GM13977 (cell line): ENCODE measurements around the gene ZNF493.

Experiments
- DNase-seq: peaks from one replicate; pipeline ENCODE4 v3.0.0; 2012; ENCODE audit warnings: low spot score
- in situ Hi-C: fragments of 300-500 bp; cut with MboI; formaldehyde crosslinking; loops from one replicate; pipeline ENCODE4 v1.12.0; 2022; ENCODE audit warnings: low sequenced_read_pairs, low pct_unique_long_range_greater_than_20kb, mixed read lengths, inconsistent platforms; ENCODE audit not compliant: unreplicated experiment
- TF ChIP-seq, protein P1 (sequence below): IDR thresholded peaks from 2 replicates; pipeline ENCODE4 v1.5.1; 2012; ENCODE audit warnings: mild to moderate bottlenecking, control low read depth; ENCODE audit not compliant: insufficient read depth; ENCODE audit errors: extremely low read depth, missing control alignments

Gene ZNF493

DNA sequence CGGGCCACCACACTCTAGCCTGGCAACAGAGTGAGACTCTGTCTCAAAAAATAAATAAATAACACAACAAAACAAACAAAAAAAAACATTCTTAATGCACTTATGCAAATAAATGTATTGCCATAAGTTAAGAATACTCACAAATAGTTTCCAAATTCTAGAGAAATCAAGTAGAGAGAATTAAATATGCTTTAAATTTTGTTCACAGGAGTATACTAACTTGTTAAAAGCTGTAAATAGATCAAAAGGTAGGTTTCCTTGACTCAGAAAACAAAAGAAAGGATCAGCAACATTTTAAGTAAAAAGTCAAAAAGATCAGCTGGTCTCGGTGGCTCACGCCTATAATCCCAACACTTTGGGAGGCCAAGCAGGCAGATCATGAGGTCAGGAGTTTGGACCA is 58.0 kb downstream of the ZNF493 start:
- in situ Hi-C loops, result no loop called here
- TF ChIP-seq, protein P1, sequence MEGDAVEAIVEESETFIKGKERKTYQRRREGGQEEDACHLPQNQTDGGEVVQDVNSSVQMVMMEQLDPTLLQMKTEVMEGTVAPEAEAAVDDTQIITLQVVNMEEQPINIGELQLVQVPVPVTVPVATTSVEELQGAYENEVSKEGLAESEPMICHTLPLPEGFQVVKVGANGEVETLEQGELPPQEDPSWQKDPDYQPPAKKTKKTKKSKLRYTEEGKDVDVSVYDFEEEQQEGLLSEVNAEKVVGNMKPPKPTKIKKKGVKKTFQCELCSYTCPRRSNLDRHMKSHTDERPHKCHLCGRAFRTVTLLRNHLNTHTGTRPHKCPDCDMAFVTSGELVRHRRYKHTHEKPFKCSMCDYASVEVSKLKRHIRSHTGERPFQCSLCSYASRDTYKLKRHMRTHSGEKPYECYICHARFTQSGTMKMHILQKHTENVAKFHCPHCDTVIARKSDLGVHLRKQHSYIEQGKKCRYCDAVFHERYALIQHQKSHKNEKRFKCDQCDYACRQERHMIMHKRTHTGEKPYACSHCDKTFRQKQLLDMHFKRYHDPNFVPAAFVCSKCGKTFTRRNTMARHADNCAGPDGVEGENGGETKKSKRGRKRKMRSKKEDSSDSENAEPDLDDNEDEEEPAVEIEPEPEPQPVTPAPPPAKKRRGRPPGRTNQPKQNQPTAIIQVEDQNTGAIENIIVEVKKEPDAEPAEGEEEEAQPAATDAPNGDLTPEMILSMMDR, result no peak
- DNase-seq, result no peak

DNA sequence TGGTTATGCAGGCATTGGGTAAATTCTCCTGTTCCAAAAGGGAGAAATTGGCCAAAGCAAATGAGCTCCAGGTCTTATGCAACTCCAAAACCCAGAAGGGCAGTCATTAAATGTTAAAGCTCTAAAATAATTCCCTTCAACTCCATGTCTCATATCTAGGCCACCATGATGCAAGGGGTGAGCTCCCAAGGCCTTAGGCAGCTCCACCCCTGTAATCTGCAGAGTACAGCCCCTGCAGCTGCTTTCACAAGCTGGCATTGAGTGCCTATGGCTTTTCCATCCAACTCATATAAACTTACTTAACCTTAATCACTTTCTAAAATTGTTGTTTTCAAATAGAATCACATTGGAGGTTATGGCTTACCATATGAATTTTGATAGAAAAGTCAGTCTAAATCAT is 63.8 kb downstream of the ZNF493 start:
- TF ChIP-seq, protein P1, result no peak
- in situ Hi-C loops, result no loop called here
- no peak for DNase-seq

DNA sequence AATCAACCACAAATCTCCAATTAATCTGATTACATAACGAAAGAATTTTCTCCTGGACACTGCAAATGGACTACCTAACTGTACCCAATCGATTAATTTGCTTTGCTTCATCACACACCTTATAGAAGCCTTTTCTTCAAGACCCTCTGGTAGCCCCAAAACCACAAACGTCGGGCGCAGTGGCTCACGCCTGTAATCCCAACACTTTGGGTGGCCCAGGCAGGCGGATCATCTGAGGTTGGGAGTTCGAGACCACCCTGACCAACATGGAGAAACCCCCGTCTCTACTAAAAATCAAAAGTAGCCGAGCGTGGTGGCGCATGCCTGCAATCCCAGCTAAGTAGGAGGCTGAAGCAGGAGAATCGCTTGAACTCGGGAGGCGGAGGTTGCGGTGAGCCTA is 65.6 kb downstream of the ZNF493 start:
- in situ Hi-C loops, result no loop called here
- TF ChIP-seq, protein P1, result no peak
- no peak for DNase-seq

DNA sequence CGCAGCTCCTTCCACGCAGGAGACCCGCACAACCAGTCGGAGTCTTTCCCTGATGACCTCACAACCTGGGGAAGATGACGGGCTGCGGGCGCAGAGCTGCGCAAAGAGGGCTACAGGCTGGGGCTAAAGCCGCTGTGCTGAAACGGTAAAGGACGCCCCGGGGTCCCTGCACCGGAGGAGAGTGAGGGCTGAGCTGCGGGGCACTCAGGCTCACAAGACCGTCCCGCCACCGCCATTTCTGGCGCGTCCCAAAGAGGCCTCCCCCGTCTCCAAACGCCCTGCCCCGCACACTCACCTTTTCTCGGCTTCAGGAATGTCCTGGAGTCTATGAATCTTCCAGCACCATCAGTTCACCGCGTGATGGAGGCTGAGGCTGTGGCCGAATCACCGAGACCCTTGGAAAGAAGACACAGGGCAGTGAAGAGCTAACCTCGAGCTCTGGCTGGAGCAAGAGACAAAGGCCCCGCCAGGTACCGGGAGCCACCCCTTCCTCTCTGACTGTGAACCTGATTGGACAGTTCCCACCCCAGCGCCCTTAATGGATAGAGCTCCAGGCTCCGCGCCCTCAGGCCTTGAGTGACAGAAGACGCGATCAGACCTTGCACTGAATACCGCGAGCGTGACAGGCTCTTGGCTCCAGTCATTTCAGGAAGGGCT is 66.6 kb downstream of the ZNF493 start:
- peak; percentile 45 for DNase-seq
- TF ChIP-seq, protein P1, result no peak

DNA sequence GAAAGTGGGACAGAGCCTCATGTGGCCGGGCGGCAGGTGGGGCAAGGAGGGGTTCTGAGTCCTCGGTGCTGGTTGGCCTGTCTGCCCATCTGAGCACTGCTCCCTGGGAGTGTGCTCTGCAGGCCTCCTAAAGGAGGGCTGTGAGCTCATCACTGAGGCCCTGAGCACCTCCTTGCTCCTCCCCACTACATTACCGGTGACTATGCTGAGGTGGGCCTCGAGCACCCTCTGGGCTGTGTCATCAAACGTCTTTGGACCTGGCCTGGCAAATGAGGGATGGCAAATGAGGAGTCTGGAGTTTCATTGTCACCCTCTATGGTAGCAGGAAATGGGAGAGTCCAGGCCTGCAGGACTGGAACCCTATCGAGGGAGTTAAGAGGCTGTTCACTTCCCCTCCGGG is 69.7 kb downstream of the ZNF493 start:
- TF ChIP-seq, protein P1, result no peak
- DNase-seq, result no peak
- in situ Hi-C loops, result no loop called here

More for the DNA sequence above, 66.6 kb downstream of the ZNF493 start:
- in situ Hi-C loops, result no loop called here

DNA sequence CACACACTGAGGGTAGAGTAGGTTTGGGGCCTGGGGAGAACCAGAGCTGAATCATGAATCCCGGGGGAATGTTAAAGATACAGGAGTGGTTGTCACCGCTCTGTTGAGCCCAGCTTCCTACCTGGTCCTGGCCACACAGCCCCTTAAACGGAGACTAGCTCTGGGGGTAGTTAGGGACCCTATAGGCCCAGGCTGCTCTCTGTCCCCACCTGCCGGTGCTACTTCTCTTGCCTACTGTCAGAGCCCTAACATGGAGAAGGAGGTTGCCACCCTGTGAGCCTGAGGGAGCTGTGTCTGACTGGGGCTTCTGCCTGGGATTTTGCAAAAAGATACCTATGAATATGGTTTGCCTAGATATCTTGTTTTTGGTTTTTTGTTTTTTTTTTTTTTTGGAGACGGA is 71.9 kb downstream of the ZNF493 start:
- in situ Hi-C loops, result no loop called here
- peak; percentile 3 for DNase-seq
- TF ChIP-seq, protein P1, result no peak

DNA sequence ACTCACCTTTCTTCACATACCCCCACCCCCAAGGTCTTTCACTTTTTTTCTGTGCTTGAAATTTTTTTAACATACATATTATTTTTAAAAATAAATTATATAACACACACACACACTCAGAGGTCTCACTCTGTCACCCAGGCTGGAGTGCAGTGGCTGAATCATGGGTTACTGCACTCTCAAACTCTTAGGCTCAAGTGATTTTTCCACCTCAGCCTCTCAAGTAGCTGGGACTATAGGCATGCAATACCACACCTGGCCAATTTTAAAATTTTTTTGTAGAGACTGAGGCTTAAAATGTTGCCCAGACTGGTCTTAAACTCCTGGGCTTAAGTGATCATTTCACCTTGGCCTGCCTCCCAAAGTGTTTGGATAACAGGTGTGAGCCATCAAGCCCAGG is 75.6 kb downstream of the ZNF493 start:
- TF ChIP-seq, protein P1, result no peak
- no peak for DNase-seq
- in situ Hi-C loops, result no loop called here
